ENCODE results near the gene DUS4L.

DNA sequence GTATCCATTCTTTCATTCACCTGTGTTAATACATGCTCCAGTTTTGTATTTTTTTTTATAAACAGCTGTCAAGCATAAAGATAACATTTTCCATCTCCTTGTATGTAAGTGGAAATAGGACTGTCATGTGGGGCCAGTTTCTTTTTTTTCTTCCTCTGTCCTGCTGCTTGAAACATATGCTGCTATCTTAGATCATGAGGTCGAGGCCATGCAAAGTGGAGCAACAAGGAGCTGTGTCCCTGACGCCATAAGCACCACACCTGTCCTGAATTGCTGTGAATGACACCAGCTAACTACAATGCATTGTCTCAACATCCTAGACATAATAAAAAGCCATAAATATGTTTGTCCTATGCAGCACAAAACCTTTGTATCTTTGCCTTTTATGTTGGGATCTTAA is 59.1 kb downstream of the DUS4L start:
- TF ChIP-seq, protein P1, sequence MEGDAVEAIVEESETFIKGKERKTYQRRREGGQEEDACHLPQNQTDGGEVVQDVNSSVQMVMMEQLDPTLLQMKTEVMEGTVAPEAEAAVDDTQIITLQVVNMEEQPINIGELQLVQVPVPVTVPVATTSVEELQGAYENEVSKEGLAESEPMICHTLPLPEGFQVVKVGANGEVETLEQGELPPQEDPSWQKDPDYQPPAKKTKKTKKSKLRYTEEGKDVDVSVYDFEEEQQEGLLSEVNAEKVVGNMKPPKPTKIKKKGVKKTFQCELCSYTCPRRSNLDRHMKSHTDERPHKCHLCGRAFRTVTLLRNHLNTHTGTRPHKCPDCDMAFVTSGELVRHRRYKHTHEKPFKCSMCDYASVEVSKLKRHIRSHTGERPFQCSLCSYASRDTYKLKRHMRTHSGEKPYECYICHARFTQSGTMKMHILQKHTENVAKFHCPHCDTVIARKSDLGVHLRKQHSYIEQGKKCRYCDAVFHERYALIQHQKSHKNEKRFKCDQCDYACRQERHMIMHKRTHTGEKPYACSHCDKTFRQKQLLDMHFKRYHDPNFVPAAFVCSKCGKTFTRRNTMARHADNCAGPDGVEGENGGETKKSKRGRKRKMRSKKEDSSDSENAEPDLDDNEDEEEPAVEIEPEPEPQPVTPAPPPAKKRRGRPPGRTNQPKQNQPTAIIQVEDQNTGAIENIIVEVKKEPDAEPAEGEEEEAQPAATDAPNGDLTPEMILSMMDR (conservative IDR thresholded peaks at IDR 0.05; ENCODE audit: low read length): no peak
- no peak for TF ChIP-seq EZH2phosphoT487 (IDR thresholded peaks at IDR 0.05; ENCODE audit: borderline replicate concordance, low read depth, low read length)
